Measurements from ENCODE around the gene ANKRD10. TPM values are rescaled to one million over a fixed set of nuclear protein-coding genes. Genes with fewer than 3 reads are reported as not detected.

ANKRD10 gene
- total and polyA plus RNA-seq, 2 of the 8 experiments (the other 6 are each of a cell fraction or from before 2014, with no cell fraction given): 146 to 218 TPM

GRCh38 chr13:110867380-110867779, 47.5 kb downstream of the ANKRD10 start:
- H3K36me3 ChIP-seq (ENCODE audit: control insufficient read depth in 2 of 4, insufficient read depth in 4 of 4, low read length in 3 of 4): no peaks in the 10 kb centered on the region
- no peak overlapping the region for H3K9ac ChIP-seq (replicated peaks in 1 of 4; ENCODE audit: extremely low read depth in 1 of 4, low read depth in 3 of 4, low read length in 3 of 4)
- CTCF ChIA-PET (ENCODE audit: partially characterized antibody): interaction anchor here (0.7 to 1.3 kb wide), 3 partner anchors 16 to 184 kb away, joined by 3 to 4 read pairs (median 3); no protein-coding TSS in a partner anchor
- H4K8ac ChIP-seq (ENCODE audit: extremely low read depth, insufficient read depth, low read length): no peak overlapping the region; the same call in 1 of the 2 replicates
- no peaks in the 10 kb centered on the region for H3K79me1 ChIP-seq (ENCODE audit: low read depth, low read length)
- H3K4me3 ChIP-seq (ENCODE audit: extremely low read depth in 1 of 4, insufficient read depth in 2 of 4, low read depth in 3 of 4, low read length in 4 of 4): no peak overlapping the region
- peaks cover 0 to 4% of the 10 kb centered on the region in 2 experiments; a peak in 1 of 4 replicates for H3K9me3 ChIP-seq (ENCODE audit: insufficient read depth in 2 of 2, low read depth in 1 of 2, low read length in 1 of 2)
- no peak overlapping the region for H2BK5ac ChIP-seq (ENCODE audit: low read depth, low read length)
- no peak overlapping the region for H3K23ac ChIP-seq (ENCODE audit: insufficient read length)
- no peak overlapping the region for H3K4me2 ChIP-seq (ENCODE audit: insufficient read depth in 1 of 2, low read depth in 2 of 2, low read length in 2 of 2)
- FAIRE-seq (no peak), DNase-seq (ENCODE audit: low read depth in 1 of 2, low spot score in 2 of 2) (peak in 1 of 2 experiments; percentile 10)
- H3K27ac ChIP-seq (ENCODE audit: low read depth, low read length): no peak overlapping the region
- H2AFZ ChIP-seq (ENCODE audit: low read length): no peak overlapping the region
- H2BK120ac ChIP-seq (replicated peaks; ENCODE audit: low read depth, low read length): no peak overlapping the region
- no peak for TF ChIP-seq GABPA (IDR thresholded peaks at IDR 0.05; ENCODE audit: borderline replicate concordance, insufficient read depth, low read length)
- no peak for TF ChIP-seq RFX5 (IDR thresholded peaks at IDR 0.05; ENCODE audit: borderline replicate concordance, low read depth, low read length)
- TF ChIP-seq TBP (IDR thresholded peaks at IDR 0.05; ENCODE audit: low read depth, low read length): no peak
- TF ChIP-seq MAX (IDR thresholded peaks at IDR 0.05): no peak
- TF ChIP-seq CTBP2 (IDR thresholded peaks at IDR 0.05; ENCODE audit: borderline replicate concordance, insufficient read depth, insufficient read length, low read length): no peak
- TF ChIP-seq NRF1 (IDR thresholded peaks at IDR 0.05; ENCODE audit: low read depth, low read length): no peak
- no peak for TF ChIP-seq RBBP5 (IDR thresholded peaks at IDR 0.05; ENCODE audit: borderline replicate concordance, low read depth, low read length)
- TF ChIP-seq ATF3 (IDR thresholded peaks at IDR 0.05; ENCODE audit: insufficient read depth, low read depth, low read length): no peak
- no peak for TF ChIP-seq USF2 (IDR thresholded peaks at IDR 0.05; ENCODE audit: low read length)
- TF ChIP-seq RAD21 (IDR thresholded peaks at IDR 0.05 in 1 of 2, conservative IDR thresholded peaks at IDR 0.05 in 1 of 2; ENCODE audit: low read depth in 2 of 2, low read length in 2 of 2): no peak
- H3K4ac ChIP-seq (replicated peaks; ENCODE audit: insufficient read length, low read depth, low read length): no peak overlapping the region
- no peak overlapping the region for H4K91ac ChIP-seq (replicated peaks; ENCODE audit: insufficient read length, low read length)
- H2AK5ac ChIP-seq (ENCODE audit: low read depth, low read length): no peak overlapping the region
- no peak overlapping the region for H3K18ac ChIP-seq (ENCODE audit: extremely low read depth, low read length)
- H2BK12ac ChIP-seq (ENCODE audit: low read depth, low read length): no peak overlapping the region
- H4K20me1 ChIP-seq (replicated peaks in 1 of 2; ENCODE audit: control insufficient read depth in 1 of 2, insufficient read depth in 2 of 2, low read length in 2 of 2): no peaks in the 10 kb centered on the region
- H3K56ac ChIP-seq (replicated peaks; ENCODE audit: insufficient read length, low read depth, low read length): no peak overlapping the region
- H3K79me2 ChIP-seq (ENCODE audit: control insufficient read depth in 1 of 2, insufficient read depth in 2 of 2, low read length in 2 of 2): no peaks in the 10 kb centered on the region
- peaks cover 0 to 20% (median 5%) of the 10 kb centered on the region in 4 experiments; a peak in 3 of 7 replicates for H3K4me1 ChIP-seq (replicated peaks in 1 of 4; ENCODE audit: control insufficient read depth in 3 of 4, insufficient read depth in 4 of 4, low read length in 3 of 4)
- WGBS, 2 experiments (ENCODE audit: extremely low coverage in 1 of 2, insufficient coverage in 1 of 2, insufficient read length in 1 of 2, insufficient replicate concordance in 2 of 2, low coverage in 1 of 2, low lambda C conversion rate in 2 of 2, missing lambda C conversion rate in 1 of 2): 85% methylated on average over 6 of the region's 6 CpGs; no CpG with 5 or more reads in 1 of the 2 experiments
- H2BK20ac ChIP-seq (ENCODE audit: low read length): no peak overlapping the region
- no peak overlapping the region for H2BK15ac ChIP-seq (ENCODE audit: low read length)
- no peak overlapping the region for H4K5ac ChIP-seq (ENCODE audit: insufficient read length, low read depth, low read length)
- 0 out of 7 replicates have a peak, but pooled peaks cover 0 to 2% (median under 1%) of the 10 kb centered on the region in 4 experiments for H3K27me3 ChIP-seq (replicated peaks in 1 of 4; ENCODE audit: control insufficient read depth in 3 of 4, extremely low read depth in 1 of 4, insufficient read depth in 3 of 4, low read length in 3 of 4)
- POLR2A ChIA-PET (ENCODE audit: partially characterized antibody): no interaction called here
- H3K23me2 ChIP-seq (ENCODE audit: low read depth, low read length): no peaks in the 10 kb centered on the region
- H3K14ac ChIP-seq (ENCODE audit: insufficient read length): no peak overlapping the region

All from H1 (cell line).